NCI-H82 (cell line): ENCODE data around the gene H3-3A.

Experiments
- DNase-seq: peaks from one replicate; lab custom pipeline; 2025; lab: John Stamatoyannopoulos, UW

The H3-3A gene

DNA sequence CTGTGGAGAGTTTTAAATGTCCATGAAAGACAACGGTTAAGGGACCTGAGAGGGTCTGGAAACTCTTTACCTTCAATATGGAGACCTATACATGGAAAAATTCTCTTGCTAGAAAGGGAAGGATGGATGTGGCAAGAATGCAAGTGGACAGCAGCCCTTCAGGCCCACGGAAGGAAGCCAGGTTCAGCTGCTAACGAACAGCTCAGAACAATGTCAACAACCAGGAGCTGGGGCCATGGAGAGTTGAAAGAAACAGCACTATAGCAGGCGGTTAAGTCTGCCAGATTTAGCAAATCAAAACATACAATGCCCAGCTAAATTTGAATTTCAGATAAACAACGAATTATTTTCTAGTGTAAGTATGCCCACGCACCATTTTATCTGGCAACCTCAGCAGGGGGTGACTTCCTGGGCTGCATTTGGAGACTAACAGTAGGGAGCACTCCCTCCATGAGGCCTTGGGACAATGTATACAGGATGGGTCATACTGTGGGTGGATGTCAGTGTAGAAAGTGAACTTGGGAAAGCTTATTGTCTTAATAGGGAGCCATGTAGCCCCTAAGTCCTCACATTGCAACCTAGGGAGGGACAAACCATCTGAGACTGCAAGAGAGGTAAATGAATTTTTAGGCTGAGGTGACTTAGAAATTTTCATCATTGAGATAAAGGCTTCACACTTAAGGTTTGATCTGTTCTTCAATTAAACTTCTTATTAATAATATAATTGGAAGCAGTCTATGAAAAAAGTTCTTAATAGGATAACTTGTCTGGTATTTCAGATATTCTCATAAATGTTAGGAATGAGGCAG is 7.8 kb upstream of the H3-3A start:
- no peak for DNase-seq

DNA sequence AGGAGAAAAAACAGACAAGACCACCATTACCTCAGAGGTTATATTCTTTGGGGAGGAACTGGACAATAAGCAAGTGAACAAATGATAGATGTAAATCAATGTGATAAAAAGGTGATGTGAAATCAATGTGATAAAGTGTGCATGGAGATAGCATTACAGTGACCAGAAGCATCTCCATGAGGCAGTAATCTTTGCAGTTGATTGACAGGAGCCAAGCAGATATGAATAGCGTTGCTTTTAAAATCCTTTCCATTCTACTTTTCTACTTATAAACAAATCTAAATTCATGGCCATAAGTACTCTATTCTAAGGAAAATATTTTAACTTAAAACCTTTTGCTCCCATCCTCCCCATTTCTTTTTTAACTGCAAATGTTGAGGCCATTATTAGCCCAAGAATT is 2.8 kb upstream of the H3-3A start:
- DNase-seq: no peak

- no peak for DNase-seq
Measured at GRCh38 chr1:226060427-226060826, 2.1 kb upstream of the H3-3A start.

GRCh38 chr1:226061068-226061840 is 1.3 kb upstream of the H3-3A start:
- DNase-seq: peak; percentile 82

DNA sequence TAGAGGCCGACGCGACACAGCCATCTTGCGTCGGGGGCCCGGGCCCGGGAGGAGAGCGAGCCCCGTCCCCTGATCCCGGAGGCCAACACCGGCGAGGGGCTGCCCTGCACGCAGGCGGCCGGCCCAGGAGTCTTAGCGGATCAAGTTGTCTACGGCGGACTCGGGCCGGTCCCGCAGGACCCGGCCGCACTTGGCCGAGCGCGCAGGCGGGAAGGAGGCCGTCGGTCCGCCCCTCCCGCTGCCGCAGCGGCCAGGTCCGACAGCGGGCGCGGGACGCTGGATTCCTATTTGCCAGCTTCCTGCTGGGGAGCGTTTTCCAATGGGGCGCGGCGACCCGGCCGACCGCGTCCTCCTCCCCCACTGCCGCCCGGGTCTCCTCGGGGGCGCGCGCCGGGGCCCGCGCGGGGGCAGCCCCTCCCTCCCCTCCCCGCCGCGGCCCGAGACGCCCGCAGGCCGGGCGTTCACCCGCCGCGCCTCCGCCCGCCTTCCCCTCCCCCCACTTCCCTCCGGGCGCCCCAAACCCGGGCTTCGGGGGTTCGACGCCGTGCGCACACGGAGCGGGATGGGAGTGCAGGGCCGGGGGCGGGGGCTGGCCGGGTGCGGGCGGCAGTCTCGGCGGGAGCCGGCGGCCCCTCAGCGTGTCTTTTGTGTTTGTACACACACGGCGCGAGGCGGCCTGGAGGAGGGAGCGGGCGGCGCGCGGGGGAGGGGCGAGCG is 517 bp upstream of the H3-3A start:
- DNase-seq: peak; percentile 91

DNA sequence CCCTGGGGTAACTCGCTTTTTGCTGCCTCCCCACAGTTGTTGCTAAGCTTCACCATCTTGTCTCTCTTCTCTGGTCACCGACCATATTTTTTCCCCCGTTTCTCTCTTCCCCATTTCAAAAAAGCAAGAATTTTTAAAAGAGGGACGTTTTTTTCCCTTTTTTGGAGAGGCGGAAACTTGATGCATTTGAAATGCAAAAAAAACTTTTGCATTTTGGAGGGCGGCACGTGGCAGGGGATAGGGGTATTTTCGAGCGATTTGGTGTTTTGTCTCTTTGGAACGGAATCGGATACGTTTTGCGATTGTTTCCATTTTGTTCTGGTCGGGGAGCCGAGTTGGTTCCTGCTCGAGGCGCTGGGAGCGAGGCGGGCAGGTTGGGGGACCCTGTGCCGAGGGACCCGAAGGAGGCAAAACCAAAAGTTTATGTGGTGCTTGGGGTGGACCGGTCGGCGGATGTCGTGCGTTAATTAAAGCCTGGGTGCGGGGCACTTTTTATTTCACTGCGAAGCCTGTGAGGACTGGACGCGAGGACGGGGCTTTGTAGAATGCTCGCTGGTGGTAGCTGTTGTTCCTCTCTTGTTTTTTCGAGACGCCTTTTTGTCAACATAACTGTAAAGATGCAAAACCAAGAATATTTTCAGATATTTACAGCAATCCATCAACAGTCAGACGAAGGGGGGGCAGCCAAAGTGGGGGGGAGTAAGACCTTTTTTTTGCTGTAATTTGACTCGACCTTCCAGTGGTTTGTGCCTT is 884 bp downstream of the H3-3A start:
- DNase-seq: peak; percentile 75

GRCh38 chr1:226063977-226064815 is 1.7 kb downstream of the H3-3A start:
- DNase-seq: peak; percentile 45

GRCh38 chr1:226064816-226065248 is 2.3 kb downstream of the H3-3A start:
- peak; percentile 79 for DNase-seq

GRCh38 chr1:226066415-226067078 is 4.0 kb downstream of the H3-3A start:
- DNase-seq: no peak

DNA sequence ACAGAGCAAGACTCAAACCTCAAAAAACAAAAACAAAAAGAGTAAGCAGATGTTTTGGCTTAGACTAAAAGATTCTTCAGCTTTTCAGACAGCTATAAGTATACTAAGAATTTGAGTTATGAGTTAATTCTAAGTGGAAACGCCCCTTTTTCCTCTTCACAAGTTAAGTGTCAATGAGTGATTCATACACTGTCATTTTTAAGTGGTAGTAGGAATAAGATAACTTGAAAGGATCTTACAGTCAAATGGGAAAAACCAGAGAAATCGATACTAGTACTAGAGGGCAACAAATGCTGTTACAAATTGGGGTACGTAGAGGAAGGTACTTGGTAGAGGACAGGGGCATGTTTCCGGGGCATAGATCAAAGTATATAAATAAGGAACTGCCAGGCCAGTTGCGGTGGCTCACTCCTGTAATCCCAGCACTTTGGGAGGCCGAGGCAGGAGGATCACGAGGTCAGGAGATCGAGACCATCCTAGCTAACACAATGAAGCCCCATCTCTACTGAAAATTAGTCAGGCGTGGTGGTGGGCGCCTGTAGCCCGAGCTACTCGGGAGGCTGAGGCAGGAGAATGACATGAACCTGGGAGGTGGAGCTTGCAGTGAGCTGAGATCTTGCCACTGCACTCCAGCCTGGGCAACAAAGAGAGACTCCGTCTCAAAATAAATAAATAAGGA is 7.4 kb downstream of the H3-3A start:
- no peak for DNase-seq

DNA sequence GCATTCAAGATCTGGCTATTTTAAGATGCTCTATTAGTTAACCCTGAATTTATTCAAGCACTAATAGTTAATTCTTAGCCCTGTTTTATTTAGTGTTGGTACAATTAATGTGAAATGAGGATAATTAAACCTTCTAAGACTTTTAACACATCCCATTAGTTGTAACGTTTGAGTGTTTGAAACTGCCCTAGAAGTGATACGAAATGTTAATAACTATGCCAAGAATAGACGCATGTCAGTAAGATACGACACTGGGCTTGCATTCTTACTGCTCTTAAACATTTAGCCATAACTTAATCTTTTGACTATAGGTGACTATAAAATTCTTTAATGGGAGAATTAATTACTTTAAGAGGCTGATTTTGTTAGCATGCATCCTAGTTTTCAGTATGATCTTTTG is 9.8 kb downstream of the H3-3A start:
- no peak for DNase-seq

GRCh38 chr1:226073184-226073950 is 10.9 kb downstream of the H3-3A start:
- peak; percentile 93 for DNase-seq

DNA sequence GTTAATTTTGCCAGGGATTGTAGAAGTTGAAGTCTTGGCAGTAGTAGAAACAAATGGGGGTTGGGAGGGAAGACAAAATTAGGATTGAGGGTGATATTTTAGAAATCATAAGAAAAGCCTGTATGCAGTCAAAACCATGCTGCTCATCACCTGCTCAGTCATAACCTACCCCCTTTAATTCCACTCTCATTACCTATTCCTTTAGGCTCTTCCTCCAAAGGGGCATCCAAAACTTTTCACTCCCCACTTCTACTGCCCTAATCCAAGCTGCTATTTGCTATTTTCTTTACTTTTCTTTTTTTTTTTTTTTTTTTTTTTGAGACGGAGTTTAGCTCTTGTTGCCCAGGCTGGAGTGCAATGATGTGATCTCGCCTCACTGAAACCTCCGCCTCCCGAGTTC is 11.5 kb downstream of the H3-3A start:
- no peak for DNase-seq

DNA sequence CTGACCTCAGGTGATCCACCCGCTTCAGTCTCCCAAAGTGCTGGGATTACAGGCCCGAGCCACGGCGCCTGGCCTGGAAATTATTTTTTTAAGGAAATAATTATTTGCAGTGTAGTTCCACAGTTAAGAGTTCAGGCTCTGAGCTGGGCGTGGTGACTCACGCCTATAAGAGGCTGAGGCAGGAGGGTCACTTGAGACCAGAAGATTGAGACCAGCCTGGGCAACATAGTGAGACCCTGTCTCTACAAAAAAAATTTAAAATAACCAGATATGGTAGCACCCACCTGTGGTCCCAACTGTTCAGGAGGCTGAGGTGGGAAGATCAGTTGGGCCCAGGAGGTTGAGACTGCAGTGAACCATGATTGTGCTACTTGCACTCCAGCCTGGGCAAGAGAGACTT is 13.9 kb downstream of the H3-3A start:
- no peak for DNase-seq

DNA sequence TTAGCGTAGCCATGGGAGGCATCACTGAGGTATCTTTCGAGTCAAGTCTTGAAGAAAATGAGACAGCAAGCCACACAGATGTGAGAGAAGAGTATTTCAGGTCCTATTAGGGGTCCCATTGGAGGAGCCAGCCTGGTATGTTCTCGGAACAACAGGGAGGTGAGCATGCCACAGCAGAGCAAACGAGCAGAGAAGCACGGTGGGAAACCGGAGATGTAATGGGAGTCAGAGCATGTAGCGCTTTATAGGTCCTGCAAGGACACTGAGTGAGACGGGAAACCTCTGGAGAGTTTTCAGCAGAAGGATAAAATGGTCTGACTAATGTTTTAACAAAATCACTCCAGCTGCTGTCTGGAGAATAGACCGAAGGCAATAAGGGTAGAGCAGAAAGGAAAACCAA is 15.9 kb downstream of the H3-3A start:
- DNase-seq: peak; percentile 64

DNA sequence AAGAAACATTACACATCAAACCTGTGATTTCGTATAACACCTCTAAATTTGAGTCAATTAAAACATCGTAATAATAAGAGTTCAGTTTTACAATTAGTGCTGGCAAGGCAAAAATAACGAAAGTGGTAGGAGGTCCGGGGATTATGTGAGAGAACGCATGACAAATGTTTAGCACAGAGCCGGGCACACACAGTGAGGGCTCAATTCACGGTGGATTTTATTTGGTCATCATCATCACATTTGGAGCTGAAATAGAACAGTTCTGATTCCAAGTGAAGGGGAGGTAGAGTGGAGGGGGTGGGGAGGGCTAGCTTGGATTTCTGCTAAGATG is 20.0 kb downstream of the H3-3A start:
- no peak for DNase-seq

DNA sequence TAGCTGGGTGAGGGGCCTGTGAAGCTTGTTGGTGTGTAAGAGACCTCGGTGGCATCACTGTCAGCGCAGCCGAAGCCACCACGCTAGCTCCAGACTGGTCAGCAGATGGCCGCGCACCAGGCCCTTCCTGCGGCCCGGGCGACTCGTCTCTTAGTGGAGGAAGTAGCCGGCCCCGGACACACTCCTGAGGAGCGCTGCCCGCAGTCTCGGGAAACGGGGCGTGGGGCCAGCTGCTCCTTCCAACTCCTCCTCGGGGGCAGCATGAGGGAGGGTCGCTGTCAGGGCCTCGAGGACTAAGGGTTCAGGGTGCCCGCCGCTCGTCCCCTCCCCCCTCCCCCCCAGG is 20.4 kb downstream of the H3-3A start:
- DNase-seq: peak; percentile 65

DNA sequence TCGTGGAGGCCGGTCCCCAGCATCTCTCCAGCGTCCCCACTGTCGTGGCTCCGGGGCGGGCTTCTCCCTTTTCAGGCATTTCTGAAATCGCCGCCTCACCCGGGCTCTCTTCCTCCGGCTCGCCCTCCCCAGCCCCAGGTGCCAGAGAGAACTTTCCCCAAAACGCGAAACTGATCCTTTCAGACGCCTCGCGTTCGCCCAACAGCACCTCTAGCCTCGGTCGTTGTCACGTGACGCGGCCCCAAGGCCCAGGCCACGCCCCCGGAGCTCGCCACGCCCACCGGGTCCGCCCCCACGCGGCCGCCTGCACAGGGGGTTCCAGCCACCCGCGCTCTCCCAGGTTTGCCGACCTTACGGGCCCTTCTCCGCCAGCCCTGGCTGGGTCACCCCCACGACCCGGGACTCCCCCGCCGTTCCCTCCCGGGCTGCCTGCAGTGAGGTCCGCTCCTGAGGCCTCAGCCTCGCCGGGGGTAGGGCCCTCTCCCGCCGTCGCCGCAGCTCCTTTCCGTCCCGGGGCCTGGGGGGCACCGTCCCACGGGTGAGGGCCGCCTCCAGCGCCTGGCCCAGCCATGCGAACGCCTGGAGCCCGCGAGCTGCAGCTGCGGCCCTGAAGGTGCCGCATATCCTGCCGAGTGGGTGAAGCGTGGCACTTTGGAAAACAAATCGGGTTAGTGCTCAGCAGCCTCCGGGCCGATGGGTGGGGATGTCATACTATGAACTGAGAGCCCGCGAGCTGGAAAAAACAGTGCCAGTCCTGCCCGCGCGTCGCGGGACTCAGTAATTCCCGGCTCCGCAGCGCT is 21.0 kb downstream of the H3-3A start:
- peak; percentile 94 for DNase-seq
